Measurements from ENCODE around the gene WHRN.

Gene WHRN

DNA sequence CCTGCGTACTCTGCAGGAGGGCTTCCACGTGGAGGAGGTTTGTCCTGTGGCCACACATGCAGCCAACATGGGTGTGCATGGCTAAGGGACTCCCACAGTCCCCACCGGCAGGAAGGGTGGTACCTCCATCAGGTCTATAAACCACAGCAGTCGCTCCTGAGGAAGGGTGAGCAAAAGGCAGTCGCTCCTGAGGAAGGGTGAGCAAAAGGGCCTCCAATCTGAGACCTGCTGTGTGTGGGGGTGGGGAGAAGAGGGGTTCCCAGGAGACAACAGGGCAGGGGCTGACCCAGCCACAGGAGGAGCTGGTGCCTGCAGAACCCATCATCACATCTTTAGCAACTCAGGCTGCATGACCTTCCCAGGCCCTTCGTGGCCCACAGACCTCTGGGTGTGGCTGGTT, 87.2 kb downstream of the WHRN start:
- DNase-seq (ENCODE audit: low read depth) = no peak

- no peak for DNase-seq (ENCODE audit: low read depth)
These were observed 87.8 kb downstream of the WHRN start for GRCh38 chr9:114417511-114417910.

GRCh38 chr9:114416906-114417305, 88.4 kb downstream of the WHRN start:
- DNase-seq (ENCODE audit: low read depth) = no peak

GRCh38 chr9:114416290-114416689, 89.0 kb downstream of the WHRN start:
- DNase-seq (ENCODE audit: low read depth) = no peak

DNA sequence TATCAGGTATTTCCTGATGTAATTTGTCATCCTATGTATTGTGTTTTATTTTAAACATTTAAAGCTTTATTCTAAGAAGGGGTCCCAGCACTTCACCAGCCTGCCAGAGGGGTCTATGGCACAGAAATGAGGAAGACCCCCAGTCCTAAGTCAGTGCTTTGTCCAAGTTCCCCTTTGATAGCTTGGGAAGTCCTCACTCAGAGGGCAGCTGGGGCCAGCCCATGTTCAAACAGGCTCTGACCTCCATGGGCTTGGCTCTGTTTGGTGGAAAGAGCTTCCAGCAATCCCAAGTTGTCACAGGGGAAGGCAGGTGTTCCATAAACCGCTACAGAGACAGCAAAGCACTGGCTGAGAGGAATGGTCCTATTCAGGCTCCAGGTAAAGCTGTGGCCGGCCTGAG, 90.9 kb downstream of the WHRN start:
- DNase-seq (ENCODE audit: low read depth) = no peak

- no peak for DNase-seq (ENCODE audit: low read depth)
These were observed 91.4 kb downstream of the WHRN start for GRCh38 chr9:114413861-114414301.

GRCh38 chr9:114412048-114412683, 93.1 kb downstream of the WHRN start:
- DNase-seq (ENCODE audit: low read depth) = no peak

DNA sequence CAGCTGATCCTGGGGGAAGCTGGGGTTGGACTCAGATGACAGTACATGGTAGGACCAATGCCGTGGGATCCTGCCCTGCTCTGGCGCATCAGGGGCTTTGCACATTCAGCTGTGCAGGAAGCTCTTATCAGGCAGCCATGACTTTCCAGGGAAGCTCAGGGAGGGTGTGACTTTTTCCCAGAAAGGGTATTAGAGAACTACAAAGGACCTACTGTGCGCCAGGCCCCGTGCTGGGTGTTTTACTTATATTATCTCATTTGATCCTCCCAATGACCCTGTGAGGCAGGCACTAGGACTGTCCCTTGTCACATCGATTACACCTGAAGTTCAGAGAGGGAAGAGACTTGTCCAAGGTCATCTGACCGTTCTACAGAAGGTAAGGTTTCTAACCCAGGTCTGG, 93.8 kb downstream of the WHRN start:
- no peak for DNase-seq (ENCODE audit: low read depth)

- DNase-seq (ENCODE audit: low read depth) = no peak
These were observed 94.4 kb downstream of the WHRN start for GRCh38 chr9:114410910-114411309.

GRCh38 chr9:114409842-114410241, 95.4 kb downstream of the WHRN start:
- DNase-seq (ENCODE audit: low read depth) = no peak

DNA sequence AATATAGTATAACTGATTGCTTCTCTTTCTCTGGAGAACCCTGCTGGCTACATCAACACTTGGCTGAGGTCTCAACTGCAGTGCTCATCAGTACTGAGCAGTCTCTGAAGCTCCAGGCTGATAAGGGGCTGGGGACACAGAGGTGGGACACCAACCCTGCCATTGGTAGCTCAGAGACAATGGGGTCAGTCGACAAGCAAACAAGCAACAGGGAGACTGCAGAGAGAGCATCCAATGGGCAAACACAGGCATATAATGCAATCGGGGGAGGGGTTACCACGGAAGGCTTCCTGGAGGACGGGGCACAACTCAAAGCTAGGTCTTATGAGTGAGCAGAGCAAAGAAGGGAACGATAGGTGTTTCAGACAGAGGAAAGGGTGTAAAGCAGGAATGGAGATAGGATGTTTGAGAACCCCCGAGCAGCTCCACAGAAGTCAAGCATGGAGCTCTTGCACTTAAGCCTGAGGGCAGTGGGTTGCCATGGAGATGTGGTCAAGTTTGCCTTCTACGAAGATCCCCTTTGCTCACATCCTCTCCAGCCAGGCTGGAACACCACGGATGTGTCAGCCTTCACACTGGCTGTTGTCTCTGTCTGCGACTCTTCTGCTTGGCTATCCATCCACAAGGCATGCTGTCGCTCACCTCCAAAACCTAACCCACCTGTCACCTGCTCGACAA, 96.0 kb downstream of the WHRN start:
- DNase-seq (ENCODE audit: low read depth) = no peak

- DNase-seq (ENCODE audit: low read depth) = no peak
These were observed 96.6 kb downstream of the WHRN start for GRCh38 chr9:114408645-114409044.

GRCh38 chr9:114407889-114408288, 97.4 kb downstream of the WHRN start:
- DNase-seq (ENCODE audit: low read depth) = no peak

DNA sequence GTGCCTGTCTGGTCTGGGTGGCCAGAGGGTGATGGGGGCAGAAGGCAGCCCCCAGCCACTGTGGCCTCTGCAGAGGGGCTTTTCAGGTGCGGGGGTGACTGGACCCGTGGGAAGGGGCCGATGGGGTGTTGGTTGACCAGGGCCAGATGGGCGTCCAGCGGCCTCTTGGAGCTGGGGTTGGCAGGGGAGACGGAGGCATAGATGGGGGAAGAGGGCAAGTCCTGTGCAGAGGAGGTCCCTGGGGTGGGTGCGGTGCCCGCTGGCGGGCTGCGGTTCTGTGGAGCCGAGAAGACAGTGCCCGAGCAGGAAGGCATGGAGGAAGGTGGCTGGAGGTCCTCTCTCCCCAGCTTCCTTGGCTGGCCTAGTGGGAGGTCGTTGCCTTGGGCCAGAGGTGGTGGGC, 98.8 kb downstream of the WHRN start:
- no peak for DNase-seq (ENCODE audit: low read depth)

- peak; percentile 67 for DNase-seq (ENCODE audit: low read depth)
These were observed 99.8 kb downstream of the WHRN start for GRCh38 chr9:114405294-114406034.

GRCh38 chr9:114404531-114404930, 100.7 kb downstream of the WHRN start:
- no peak for DNase-seq (ENCODE audit: low read depth)

DNA sequence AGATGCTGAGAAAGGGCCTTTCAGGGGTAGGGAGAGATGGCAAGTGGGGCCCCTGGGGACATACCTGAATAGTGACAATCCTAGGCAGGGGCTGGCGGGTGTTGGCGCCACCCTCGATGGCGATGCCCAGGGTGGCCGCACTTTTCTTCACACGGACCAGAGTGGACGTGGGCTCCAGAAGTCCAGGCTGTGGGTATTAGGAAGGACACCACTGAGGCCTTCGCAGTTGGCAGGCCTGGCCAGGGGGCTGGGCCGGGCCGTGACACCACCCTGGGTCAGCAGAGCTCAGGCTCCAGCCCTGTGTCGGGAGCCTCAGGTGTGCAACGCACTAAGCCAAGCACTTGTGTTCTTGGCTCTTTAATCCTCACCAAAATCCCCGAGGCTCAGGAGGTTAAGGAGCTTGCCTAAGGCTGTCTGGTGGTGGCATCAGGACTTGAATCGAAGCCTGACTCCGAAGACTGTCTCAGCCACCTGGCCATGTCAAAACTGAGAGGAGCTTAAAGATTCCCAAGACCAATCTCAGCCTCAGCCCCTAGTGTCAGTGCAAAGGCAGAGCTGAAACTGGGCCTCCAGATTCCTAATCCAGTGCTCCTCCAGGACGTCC, 102.0 kb downstream of the WHRN start:
- no peak for DNase-seq (ENCODE audit: low read depth)

DNA sequence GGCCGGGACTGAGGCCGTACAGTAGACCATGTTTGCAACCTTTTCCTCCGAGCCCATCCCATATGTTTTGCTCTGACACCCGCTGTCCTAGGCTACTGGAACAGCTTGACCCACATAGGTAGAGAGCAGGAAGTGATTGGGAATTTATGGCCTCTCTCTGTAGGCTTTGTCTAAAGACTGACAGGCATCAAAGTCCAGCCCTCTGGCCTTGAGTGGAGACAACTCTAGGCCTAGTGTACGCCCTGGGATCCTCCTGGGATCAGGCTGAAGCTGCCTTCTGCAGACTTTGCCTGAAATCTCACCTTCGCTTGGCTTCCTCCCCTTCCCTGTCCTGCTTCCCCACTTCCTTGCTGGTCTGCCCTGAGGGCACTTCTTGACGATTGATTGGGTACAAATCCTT, 103.9 kb downstream of the WHRN start:
- no peak for DNase-seq (ENCODE audit: low read depth)

GRCh38 chr9:114400772-114401171, 104.5 kb downstream of the WHRN start:
- DNase-seq (ENCODE audit: low read depth) = no peak

- no peak for DNase-seq (ENCODE audit: low read depth)
These were observed 105.1 kb downstream of the WHRN start for GRCh38 chr9:114400219-114400618.

DNA sequence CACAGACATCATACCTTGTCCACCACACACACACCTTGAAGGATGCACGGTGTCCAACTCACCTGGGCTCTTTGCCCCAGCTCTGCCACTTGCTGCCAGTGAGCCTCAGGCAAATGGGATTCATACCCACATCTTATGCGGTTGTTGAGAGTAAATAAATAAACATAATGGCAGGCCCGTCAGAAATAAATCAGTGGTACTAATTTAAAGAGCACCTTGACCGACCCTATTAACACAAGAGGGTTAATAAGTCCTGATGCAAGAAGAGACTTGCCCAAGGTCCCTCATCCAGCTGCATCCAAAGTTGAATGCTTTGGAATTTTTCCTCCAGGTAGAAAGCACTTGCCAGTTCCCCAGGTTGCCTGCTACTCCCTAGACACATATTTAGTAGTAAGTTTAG, 105.9 kb downstream of the WHRN start:
- DNase-seq (ENCODE audit: low read depth) = no peak

DNA sequence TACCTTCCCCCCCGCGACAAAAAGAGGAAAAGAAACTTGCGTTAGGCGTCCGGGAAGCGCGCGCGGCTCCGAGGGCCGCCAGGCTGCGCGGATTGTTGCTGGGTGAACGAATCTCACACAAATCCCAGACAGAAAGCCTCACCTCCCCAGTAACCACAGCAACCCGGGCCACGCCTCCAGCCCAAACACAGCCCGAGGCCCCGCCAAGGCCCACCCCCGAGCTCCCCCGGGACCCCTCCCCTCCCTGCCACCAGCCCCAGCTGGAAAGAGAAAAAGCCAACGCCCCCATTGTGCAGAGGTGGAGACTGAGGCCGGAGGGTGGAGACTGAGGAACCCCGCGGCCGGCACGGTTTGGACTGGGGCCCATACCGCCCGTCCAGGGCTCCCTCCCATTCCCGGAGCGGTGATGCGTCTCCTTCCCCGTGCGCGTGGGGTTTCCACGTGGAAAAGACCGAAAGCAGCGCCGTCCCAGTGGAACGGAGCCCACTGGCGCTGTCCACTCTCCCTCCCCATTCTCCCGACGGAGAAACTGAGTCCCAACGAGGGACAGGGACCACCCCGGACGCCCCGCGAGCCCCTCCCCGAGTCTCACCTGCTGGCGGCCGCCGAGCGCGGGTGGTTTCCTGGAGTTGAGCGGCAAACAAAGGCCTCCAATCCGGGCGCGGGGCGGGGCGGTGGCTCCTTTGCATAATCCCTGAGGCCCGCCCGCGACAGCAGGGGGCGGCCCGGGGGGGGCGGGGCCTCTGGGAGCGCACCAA, 107.2 kb downstream of the WHRN start:
- peak; percentile 98 for DNase-seq (ENCODE audit: low read depth)
